M059J (cell line): ENCODE results near the gene CPM. TPM values are rescaled to one million over a fixed set of nuclear protein-coding genes. Genes with fewer than 3 reads are reported as not detected.

ENCODE experiments used
- DNase-seq: peaks from one replicate; pipeline ENCODE4 v3.0.0-alpha.2; 2012; ENCODE audit warnings: low read depth
- total RNA-seq: library from RNA; depleted of rRNA; stranded (reverse); fragments of >200 nt; shearing (Covaris generic); gene quantifications from 2 replicates; pipeline ENCODE4 v1.2.3, GENCODE V29; 2014

The CPM gene
- total RNA-seq, 1 experiment from 2014 or later = 26.0 TPM

DNA sequence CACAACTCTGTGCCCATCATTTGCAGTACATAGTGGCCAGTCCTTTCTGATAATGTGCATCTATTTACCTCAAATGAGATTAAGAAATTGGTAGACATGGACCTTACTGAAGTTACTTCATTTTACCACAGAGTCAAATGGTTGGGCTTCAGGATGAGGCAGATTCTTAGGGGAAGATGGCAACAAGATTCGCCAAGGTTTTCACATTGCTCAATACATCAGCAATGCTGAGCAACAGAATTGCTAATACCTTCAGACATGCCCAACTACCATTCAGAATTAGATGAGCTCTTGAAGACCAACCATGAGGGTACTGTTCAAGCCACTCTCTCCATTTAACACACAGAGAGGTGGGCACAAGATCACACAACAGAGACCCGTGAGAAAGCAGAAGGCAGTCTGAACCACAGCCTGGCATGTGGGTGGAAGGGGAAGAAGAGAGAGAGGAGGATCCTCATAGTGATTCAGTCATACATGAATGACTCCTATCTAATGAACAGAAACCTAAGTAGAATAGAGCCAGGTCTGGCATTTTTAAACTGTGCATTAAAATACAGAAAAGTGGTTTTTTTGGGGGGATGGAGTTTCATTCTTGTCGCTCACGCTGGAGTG is 28.5 kb downstream of the CPM start:
- no peak for DNase-seq

DNA sequence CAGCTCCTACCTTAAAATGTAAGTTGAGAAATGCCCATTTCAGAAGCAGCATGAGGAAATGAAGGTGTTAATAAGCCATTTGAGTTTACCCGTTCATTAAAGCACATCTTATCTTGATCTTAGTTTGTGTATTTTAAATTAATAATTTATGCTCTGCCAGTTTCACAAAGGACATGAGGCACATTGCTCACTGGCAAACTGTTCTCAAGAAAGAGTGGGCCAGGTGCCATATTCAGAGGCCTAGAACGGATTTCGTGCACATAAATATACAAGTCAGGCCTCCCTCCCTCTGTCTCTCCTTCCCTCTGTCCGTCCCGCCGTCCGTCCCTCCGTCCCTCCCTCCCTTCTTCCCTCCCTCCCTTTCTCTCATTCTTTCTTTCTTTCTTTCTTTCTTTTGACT is 29.5 kb downstream of the CPM start:
- no peak for DNase-seq

DNA sequence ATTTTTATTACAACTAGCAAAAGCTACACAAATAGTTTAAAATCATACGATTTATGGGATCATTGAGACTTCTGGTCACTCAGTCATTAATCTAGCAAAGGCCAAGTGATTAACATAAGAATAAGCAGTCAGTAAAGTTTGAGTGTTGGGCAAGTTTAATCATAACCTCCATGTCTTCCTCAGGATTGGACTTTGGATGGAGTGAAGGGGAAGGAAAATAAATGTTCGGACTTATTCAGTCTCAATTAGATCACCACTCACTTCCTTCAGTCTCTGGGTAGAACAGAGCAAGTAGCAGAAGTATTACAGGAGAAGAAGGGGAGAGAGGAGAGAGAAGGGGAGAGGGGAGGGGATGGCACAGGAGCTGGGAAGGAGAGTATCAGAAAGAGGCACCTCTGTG is 31.4 kb downstream of the CPM start:
- DNase-seq = no peak

DNA sequence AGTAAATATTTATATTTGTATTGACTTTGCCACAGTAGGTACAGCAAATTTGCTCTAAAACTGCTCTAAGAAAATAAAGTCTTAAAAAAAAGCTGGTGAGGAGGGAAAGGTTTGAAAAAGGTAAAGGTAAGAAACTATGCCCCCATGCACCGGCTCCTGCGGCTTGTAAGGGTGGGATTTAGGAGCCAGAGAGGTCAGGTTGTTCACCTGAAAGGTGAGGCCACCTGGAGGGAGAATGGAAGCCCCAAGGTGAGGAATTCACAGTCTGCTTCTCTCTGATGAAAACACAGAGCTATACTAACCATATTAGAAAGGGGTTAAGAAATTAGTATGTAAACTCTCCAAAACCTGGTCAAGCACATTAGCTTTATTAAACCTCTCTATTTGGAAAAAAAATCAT is 31.8 kb downstream of the CPM start:
- DNase-seq = no peak

DNA sequence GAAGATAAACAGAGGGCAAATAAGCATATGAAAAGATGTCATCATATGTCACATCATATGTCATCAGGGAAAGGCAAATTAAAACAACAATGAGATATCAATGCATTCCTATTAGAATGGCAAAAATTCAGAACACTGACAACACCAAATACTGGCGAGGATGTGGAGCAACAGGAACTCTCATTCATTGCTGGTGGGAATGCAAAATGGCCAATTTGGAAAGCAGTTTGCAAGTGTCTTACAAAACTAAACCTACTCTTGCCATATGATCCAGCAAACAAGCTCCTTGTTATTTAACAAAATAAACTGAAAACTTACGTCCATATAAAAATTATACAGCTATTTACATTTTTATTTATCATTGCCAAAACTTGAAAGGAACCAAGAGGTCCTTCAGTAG is 32.7 kb downstream of the CPM start:
- no peak for DNase-seq

DNA sequence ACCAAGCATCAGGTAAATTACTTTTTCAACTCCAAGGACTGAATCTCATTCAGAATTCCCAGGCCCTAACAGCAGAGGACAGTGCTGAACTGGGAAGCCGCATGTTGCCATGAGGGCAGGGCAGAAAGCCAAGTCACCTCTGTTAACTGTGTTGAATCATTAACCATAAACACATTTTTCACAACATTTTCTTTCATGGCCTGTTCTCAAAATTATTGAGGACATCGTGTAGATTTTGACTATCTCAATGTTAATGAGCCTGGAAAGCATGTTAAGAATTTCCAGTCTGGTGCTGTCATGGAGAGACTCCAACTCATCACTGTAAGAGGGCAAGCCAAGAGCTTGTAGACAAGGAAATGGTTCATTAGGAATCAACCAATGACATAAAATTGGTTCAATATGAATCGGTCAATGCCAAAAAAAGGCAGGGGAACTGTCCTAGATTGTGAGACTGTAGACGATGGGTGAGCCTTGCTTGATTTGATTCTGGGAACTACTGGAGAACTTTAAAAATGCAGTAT is 33.7 kb downstream of the CPM start:
- DNase-seq = peak; percentile 88

DNA sequence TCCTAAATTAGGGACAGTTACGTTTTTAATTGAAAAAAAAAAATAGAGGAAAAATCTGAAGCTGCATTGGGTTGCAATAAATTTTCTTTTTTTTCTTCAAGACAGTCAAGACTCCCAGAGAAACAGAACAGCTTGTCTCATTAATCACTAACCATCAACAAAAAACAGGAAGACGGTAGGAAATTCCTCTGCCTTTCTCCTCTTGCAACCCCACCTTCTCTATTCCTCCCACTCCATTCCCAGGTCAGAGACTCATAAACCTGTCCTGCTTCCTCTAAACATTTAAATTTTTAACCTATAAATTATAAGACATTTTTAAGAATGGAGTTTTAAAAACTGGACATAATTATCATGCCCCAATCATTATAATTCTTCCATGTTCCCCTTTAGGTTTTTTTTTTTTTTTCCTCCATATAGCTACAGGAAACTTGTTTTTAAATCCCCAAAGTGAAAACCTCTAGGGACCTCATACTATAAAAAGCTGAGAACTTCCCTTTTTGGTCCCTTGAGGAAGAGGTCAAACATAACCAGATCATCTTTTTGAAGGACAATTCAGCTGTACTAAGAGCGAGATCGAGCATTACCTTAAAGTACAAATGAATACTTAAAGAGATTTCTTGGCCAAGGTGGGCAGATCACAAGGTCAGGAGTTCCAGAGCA is 36.0 kb downstream of the CPM start:
- DNase-seq = peak; percentile 48

DNA sequence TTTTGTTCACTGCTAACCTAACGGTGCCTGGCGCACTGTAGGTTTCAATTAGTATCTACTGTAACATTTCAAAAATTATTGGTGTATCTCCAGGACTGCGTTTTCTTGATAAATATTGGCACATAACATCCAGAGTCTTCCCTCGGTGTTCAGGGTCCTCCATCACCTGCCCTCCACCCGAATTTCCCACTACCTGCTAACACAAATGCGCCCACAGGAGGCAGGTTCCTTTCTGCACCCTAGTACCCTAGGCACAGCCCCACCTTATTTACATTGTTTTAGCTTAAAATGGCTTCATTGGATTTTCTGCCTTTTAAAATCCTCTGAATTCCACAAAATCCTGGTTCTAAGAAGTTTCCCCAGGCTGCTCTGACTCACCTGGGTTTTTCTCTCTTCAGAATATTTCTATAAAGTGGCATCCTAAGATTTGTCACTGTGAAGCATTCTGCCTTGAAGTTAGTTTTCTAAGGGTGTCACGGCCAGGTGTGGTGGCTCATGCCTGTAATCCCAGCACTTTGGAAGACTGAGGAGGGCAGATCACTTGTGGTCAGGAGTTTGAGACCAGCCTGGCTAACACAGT is 38.6 kb downstream of the CPM start:
- DNase-seq = no peak

DNA sequence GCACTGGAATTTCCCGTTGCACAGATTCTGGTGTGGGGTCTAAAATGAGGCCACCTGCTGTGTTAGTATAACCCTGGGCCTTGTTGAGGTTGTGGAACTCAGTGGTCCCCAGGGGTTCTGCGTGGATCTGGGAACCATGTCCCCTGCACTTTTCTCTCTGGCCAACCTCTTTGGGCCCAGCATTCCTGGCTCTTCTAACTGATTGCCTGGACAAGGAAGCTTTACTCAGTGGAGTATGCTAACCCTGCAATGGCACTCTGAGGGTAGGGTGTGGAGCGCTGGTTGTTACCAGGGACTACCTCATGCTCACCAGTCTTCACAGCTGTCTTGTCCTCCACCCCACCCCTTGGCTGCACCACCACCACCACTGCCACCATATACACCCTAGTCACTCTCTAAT is 39.2 kb downstream of the CPM start:
- no peak for DNase-seq

DNA sequence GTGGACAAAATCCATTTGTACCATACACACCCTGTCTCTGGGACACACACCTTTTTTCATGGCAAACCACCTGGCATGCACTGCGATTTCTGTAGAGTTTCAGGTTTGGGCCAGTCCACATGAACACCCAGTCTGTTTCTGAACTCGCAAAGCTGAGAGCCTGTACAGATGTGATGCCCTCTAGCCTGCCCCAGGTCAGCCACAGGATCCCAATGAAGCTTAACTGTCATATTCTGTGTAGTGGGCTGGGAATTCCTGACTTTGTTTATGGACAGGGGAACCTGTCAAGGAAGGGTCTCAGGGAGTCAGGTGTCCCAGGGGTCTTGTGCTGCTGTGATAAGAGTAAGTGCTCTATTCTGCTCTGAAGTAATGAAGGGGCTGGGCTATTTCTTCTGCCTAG is 39.8 kb downstream of the CPM start:
- DNase-seq = no peak

DNA sequence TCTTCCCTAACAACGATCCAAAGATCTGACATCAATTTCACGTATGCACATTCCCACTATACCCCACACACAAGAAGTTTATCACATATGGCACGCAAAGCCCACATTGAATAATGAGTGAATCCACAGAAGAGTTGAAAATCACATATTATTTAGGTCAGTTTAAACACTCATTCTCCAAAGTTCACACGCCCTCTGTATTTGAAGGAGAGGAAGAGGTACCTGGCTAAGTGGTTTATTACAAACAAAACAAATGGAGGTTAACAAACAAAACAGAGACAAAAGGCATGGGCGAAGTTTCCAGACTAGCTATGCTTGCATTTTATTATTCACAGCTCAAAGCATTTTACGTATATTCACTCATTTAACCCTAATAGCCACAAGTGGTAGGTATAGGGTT is 41.8 kb downstream of the CPM start:
- no peak for DNase-seq

DNA sequence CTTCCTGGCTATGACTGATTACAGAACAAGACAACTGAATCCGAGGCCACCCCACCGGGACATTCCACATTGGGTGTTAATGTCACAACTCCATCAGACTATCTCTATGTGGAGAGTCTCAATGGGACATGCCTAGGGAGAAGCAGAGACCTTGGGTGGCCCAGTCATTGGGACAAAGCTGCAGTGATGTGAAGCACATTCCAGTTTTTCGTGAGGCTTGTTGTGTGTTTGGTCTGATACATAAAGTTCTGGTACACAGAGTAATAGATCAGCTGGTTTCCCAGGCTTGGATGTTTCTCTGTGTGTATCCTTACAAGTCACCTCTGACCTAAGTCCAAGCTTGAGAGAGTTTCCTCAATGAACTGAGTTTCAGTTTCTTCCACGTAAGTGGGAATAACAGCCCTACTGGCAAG is 42.3 kb downstream of the CPM start:
- DNase-seq = no peak

DNA sequence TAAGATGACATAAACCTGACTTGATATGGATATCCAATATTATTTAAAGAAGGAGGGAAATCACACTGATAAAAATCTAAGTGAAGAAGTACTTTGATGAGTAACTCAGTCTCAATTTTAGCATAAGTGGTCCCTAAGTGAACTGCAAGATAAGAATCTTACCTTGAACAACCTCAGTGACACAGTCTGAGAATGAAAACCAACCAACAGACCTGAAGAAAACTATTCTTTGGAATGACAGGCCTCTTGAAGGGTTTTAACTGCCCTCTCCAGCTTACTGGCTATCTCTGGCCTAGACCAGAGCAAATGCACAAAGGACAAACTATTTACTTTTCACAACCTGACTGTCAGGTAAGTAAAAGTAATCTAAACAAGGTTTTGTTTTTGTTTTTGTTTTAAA is 44.7 kb downstream of the CPM start:
- peak; percentile 46 for DNase-seq

DNA sequence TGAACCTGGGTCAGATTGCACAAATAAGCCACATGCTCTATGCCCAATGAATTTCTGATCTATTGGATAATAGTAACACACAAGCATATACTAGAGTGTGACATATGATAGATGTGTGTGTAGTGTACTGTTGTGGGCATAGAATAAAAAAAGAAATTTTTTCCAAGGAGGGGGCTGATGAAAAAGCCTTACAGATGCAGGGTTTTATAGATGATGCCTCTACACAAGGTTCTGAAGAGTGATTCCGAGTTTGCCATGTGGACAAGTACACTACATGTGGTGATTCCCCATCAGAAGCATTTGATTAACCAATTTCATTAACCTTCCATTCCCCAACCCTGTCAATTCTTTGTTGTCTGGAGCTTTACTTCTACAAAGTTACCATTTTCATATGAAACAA is 45.3 kb downstream of the CPM start:
- no peak for DNase-seq

DNA sequence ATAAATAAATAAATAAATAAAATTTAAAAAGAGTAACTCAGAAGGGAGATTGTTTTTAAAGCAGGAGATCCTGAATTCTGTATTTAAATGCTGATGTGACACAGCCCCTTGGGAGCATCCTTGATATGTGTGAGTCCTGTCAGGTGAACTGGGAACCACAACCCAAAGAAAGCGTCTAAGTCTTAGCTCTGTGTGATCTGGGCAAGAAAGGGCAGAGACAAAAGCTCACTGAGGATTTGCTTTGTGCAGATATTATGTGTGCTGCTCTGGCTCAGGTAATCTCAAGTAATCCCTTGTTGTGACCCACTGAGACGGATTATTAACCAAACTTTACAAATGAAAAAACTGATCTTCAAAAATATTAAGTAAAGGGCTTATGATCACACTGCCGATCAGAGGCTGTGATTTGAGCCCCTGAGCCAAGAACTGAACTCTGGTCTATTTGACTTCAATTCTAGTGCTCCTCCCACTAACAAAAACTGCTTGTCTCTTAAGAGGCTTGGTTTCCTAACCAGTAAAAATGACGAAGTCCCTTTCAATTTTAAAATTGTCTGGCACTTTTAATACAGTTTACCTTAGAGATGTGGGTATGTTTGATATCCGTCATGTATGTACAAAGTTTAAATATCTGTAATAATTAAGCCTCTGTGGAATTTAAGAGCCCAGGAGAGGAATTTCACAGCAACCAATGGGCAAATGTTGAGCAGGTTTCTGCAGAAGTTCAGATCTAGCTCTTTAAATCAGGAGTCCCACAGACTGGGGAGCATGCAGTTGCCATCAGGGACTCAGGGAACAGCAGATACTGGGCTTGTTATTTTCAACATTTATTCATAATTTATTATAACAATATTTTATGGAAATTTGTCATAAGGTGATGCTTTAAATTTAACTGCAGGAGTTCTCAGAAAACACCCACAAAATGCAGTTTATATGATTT is 46.1 kb downstream of the CPM start:
- no peak for DNase-seq

DNA sequence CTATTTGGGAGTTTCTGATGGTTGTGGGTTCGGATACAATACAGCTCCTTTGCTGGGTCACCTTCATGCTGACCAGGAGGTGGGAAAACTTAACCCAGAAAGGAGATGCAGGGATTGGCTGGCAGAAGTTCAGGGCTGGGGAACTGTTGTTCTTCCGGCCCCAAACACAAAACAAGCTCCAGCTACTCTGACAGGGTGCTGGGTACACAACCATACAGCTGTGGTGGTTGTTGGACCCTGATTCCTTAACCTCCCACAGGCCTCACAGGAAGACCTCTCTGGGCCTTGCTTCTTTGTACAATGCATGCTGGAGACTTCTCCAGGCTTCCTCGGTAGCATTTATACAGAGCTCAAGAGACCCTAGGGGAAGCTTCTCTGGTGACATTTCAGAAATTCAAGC is 47.6 kb downstream of the CPM start:
- no peak for DNase-seq

DNA sequence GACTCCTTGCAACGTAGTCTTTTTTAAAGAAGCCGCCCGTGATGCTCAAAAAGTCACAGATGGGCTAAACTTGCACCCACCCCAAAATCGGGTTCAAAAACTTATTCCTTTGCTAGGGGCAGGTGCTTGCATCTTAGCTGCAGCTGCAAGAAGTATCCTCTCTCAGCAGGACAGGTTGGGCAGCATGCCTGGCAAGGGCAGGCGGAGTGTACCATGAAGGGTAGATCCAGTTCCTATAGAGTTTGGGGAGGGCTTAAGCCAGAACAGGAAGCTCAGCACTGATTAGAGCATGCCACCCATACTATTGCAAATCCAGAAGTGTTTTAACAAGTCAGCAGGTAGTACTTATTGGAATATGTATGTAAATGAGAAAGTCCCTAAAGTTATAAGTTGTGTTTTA is 48.7 kb downstream of the CPM start:
- DNase-seq = no peak

DNA sequence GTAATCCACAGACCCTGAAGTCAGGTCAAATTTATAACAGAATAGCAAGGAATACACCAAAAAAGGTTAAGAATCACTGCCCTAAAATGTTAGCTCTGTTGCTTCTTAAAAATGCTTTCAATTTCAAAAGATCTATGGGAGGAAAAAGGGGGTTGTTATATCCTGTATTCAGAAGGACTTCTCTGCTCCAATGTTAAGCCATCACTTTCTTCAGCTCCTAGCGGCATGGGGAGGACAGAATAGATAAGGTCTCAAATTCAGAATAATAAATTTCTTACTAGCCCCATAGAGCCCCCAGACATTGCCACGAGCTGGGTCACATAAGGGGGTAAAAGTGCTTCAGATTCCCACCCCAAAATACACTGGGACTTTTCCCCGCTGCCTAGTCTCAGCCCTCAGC is 49.8 kb downstream of the CPM start:
- DNase-seq = no peak

DNA sequence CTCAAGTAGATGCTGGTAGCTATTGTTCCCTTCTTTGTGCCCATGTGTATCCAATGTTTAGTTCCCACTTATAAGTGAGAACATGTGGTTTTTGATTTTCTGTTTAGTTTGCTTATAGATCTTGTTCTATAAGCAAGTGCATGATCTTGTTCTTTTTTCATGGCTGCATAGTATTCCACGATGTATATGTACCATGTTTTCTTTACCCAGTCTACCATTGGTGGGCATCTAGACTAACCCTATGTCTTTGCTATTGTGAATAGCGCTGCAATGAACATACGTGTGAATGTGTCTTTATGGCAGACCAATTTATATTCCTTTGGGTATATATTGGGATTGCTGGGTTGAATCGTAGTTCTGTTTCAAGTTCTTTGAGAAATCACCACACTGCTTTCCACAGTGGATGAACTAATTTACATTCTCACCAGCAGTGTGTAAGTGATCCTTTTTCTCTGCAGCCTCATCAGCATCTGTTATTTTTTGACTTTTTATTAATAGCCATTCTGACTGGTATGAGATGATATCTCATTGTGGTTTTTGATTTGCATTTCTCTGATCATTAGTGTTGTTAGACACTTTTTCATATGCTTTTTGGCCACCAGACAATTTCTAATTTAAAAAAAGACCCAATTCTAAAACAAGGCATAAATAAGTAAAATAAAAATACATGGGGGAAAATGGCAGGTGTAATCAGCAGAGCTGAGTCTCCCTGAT is 50.6 kb downstream of the CPM start:
- no peak for DNase-seq

DNA sequence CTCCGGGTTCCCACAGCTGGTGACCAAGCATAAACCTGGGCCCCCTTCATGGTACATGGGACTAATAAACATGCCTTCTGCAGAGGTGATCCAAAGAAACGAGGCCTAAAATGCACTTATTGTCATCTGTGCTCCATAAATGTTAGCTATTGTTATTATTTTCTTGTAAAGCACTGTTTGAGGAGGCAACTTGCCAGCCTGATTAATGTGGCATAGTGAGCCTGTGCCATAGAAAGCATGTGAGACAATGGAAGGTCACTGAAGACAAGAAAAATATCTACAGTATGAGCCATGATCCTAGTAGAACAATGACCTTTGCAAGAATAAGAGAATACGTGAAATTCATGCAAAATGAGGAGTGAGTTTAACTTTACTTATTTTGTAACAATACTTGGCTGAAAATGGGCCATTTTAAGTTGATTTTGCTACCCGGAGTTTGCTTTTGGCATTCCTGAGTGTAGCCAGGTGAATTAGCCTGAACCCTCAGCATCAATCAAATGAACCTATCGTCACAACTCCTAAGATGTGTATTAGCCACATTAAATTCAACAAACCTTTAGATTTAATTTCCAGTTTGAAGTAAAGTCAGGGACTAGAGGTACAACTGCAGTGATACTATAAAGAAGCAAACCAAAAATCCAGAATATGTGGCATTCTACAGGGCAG is 52.2 kb downstream of the CPM start:
- no peak for DNase-seq

DNA sequence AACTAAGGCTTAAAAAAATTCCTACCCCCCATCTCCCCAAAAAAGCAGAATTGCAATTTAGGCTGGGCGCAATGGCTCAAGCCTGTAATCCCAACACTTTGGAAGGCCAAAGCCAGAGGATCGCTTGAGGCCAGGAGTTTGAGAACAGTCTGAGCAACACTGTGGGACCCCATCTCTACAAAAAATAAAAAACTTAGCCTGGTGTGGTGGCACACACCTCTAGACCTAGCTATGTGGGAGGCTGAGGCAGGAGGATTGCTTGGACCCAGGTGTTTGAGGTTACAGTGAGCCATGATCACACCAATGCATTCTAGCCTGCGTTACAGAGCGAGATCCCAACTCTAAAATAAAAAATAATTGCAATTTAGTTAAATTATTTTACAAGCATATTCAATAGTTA is 54.1 kb downstream of the CPM start:
- no peak for DNase-seq
